Right hindlimb (tissue), 1 donor: ENCODE measurements around the gene TBCA.
"Not testable (repeated sequence)": the region's sequence is repeated elsewhere in the genome, so short reads cannot be mapped to it uniquely, and the experiment has no call there.

Experiments
- DNase-seq: peaks from one replicate; pipeline ENCODE4 v3.0.0-alpha.2; 2018

The TBCA gene

GRCh38 chr5:77772729-77773128 lies 3.4 kb downstream of the TBCA start:
- DNase-seq, result no peak

GRCh38 chr5:77771452-77771851 lies 4.7 kb downstream of the TBCA start:
- no peak for DNase-seq

DNA sequence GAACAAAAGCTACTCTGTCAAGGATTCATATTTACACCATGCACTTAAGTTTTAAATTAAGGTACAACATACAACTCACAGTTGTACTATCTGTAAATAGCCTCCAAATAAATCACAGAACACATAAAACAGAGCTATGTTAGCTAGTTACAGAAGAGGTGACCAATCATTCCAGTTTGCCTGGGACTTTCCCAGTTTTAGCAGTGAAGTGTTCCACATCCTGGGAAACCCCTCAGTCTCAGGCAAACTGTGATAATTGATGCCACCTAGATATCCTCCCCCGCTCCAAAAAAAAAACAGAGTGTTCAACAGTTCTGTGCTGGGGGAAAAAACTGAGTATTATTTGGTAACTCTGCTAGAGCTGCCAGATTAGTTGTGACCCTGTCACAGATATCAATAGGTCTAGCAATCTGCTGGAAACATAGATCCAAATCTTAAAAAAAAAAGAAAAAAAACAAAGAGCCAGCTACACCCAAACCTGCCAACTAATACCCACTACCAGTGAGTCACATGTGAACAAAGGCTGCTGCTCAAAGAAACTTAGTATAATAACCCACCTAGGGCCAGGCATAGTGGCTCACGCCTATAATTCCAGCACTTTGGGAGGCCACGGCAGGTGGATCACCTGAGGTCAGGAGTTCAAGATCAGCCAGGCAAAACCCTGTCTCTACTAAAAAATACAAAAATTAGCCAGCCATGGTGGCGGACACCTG lies 5.7 kb downstream of the TBCA start:
- no peak for DNase-seq

- DNase-seq, result no peak
Measured at GRCh38 chr5:77768978-77769377, 7.2 kb downstream of the TBCA start.

DNA sequence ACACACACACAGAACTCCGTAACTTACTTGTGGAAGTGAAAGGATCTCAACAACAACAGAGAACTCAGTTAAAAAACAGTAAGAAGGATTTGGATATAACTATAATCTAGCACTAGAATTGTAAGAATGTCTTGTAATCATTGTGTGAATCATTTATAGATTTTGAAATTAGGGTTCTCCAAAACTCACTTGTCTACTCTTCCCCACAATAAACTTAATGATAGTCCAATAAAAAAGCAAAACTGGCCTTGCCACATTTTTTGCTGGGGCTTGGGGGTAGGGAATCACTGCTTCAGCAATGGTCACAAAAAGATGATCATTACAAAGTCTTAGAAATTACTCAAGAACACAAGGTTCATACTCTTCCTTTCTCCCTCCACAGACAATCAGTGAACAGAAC lies 8.8 kb downstream of the TBCA start:
- no peak for DNase-seq

DNA sequence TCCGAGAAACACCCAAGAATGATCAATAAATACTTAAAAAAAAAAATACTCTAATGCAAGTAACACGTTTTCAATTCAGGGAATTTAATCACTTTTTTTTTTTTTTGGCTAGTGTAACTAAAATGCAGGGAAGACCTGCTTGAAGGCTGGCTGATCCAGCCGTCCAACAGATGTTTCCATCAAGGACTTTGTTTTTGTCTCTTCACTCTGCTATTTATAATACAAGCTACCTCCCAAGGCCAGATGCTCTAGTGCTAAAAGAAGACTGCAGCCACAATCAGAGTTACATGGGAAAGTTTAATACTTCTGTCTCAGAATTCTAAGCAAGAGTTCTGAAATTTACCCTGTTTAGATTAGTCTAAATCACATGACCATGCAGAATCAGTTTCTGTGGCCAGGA lies 14.5 kb downstream of the TBCA start:
- DNase-seq, result no peak

DNA sequence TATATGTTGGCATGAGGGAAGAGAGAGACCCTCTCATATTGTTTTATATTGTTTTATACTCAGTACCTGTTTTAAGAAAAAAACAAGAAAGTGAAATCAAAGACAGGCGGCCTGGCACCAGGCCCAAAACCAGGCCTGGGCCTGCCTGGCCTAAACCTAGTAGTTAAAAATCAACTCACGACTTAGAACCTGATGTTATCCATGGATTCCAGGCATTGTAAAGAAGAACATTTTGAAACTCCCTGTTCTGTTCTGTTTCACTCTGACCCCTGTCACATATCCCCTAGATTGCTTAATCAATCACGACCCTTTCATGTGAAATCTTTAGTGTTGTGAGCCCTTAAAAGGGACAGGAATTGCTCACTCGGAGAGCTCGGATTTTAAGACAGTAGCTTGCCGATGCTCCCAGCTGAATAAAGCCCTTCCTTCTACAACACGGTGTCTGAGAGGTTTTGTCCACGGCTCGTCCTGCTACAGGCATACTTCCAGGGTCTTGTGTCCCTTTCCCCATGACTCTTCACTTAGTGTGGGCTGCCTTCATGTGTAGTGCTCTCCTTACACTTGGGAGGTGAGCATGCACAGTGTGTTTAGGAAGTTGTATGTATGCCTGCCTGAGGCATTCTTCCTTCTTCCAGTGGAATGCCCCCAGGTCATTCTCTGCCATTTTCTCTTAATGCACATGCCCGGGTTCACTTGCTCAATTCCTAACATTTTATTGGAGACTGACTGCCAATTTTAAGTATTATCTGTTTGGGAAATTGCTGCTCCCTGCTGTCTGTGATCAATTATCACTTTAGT lies 17.8 kb downstream of the TBCA start:
- DNase-seq, result no peak

DNA sequence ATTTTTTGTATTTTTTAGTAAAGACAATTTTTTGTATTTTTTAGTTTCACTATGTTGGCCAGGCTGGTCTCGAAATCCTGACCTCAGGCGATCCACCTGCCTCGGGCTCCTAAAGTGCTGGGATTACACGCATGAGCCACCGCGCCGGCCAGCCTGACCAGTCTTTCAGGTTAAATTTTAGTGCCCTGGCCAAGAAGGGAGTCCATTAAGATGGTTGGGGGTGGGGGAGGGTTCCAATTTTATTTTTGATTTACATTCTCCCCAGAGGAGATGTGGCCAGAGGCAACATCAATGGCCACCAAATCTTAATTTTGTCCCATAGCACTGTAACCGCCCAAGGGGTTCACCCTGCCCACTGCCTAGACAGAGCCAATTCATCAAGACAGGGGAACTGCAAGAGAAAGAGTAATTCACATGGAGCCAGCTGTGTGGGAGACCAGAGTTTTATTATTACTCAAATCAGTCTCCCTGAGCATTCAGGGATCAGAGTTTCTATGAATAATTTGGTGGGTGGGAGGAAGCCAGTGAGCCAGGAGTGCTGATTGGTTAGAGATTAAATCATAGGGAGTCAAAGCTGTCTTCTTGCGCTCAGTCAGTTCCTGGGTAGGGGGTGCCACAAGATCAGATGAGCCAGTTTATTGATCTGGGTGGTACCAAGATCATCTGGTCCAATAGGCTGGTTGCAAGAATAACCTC lies 24.7 kb downstream of the TBCA start:
- DNase-seq, result no peak

- not testable (repeated sequence) for DNase-seq
Measured at GRCh38 chr5:77750928-77751327, 25.2 kb downstream of the TBCA start.

DNA sequence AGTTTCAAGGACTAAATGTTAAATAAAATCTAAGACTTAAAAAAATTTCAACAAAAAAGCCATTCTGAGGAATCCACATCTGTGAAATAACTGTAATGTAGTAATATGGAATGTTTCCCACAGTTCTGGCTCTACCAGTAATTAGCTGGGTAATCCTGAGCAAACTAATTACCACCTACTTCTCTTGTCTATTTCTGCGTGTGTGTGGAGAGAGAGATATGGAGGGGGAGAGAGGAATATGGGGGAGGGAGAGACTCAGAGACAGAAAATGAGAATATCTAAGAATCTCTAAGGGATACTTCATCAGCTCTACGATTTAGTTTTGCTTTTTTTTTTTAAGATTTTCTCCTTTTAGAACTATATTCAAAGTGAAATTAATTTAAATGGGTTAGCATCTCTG lies 28.0 kb downstream of the TBCA start:
- no peak for DNase-seq

DNA sequence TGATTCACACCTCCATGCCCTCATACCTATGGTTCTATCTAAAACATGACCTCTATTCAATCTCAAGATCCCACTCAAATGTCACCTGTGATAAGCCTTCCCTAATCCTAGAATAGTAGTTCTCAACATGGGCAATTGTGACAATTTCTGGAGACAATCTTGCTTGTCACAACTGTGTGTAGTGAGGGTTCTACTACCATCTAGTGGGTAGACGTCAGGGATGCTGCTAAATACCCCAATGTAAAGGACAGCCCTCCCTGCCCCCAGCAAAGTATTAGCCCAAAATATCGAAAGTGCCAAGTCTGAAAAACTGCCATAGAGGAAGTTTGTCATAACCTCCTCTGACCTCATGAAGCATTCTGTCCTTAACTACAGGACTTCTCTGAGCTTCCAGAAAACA lies 32.0 kb downstream of the TBCA start:
- DNase-seq, result no peak

- no peak for DNase-seq
Measured at GRCh38 chr5:77743181-77743580, 33.0 kb downstream of the TBCA start.

GRCh38 chr5:77741608-77742007 lies 34.5 kb downstream of the TBCA start:
- DNase-seq, result no peak

- DNase-seq, result no peak
Measured at GRCh38 chr5:77734885-77735284, 41.3 kb downstream of the TBCA start.

DNA sequence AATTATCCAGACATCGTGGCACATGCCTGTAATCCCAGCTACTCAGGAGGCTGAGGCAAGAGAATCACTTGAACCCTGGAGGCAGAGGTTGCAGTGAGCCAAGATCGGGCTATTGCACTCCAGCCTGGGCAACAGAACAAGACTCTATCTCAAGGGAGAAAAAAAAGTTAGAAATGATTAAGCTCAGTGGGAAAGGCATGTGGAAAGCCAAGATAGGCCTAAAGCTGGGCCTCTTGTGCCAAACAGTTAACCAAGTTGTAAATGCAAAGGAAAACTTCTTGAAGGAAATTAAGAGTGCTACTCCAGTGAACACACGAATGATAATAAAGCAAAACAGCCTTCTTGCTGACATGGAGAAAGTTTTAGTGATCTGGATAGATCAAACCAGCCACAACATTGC lies 43.0 kb downstream of the TBCA start:
- no peak for DNase-seq

DNA sequence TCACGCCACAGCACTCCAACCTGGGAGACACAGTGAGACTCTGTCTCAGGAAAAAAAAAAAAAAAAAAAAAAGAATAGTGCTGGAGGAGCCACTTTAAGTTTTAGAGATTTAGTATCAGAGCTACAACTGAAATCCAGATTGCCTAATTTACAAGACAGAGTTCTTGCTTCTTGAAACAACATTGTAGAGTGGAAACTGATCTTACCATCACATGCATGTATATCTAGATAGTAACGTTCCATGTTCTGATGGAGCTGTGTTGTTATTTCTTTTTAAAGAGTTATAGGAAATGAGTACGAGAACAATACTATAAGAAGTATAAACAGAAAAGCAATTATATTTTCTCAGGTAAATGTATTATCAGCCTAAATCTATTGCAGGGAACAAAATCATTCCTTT lies 48.9 kb downstream of the TBCA start:
- no peak for DNase-seq

- DNase-seq, result no peak
Measured at GRCh38 chr5:77725616-77726015, 50.5 kb downstream of the TBCA start.

GRCh38 chr5:77724934-77725333 lies 51.2 kb downstream of the TBCA start:
- no peak for DNase-seq

GRCh38 chr5:77719666-77720363 lies 56.3 kb downstream of the TBCA start:
- DNase-seq, result no peak

- DNase-seq, result no peak
Measured at GRCh38 chr5:77718934-77719610, 57.1 kb downstream of the TBCA start.

DNA sequence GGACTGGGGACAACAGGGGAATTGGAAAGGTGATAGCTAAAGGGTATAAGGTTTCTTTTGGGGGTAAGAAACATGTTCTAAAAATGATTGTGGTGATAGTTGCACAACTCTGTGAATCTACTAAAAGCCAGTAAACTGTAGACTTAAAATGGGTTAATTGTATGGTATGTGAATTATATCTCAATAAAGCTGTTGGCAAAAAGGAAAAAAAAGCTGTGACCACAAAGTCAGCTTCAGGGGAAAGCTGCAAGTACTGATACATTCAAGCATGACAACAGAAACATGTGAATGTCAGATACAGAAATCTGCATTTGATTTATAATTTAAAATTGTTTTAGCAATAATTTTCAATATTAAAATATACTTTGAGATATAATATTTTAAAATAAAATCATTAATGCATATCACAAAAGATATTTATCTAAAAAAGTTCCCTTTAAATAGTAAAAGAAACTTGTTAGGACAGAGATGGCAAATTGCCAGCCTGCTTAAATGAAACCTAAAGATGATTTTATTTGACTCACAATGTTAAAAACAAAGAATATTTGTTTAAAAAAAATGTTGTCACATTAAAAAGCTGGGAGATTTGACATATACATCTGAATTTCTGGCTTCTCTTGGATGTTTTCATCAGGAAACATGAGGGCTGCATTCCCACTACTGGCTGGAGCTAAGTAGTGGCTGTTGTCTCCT lies 66.0 kb downstream of the TBCA start:
- DNase-seq, result no peak

DNA sequence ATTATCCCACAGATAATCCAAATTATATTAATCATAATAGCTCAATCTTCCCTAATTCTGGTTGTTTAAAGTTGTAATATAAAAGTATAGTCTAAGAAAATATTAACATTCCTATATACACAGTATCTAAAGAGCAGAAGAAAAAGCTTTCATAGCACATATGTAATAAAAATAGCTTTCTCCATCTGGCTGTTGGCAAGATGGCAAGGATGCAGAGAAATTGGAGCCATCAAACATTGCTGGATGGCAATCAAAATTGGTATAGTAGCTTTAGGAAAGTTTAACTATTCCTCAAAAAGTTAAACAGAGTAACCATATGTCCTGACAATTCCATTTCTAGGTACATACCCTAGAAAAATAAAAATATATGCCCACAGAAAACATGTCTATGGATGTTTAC lies 66.8 kb downstream of the TBCA start:
- DNase-seq, result no peak
